A549 (cell line): ENCODE data around the gene TP73. TPM values are rescaled to one million over a fixed set of nuclear protein-coding genes. Genes with fewer than 3 reads are reported as not detected.

Source experiments
- ATAC-seq, 2 experiments: fragments of 200-7000 bp in 1 of 2; fragments of >200 bp in 1 of 2; cut with Nextera tagmentation in 1 of 2; cut with Tn5 transposase in 1 of 2; 3 replicates each; pipeline versions ENCODE4 v1.8.0 to v1.9.1; 2018 to 2020; ENCODE audit warnings: mild to moderate bottlenecking in 1 of 2, moderate library complexity in 1 of 2
- CTCF ChIA-PET: fragments of 300-600 bp; sonication (Branson Sonifier 250); formaldehyde crosslinking; extraction: SDS; loops from one replicate; lab custom pipeline; 2021; ENCODE audit warnings: antibody characterized with exemption, inconsistent platforms; lab: Yijun Ruan, JAX
- POLR2A ChIA-PET: fragments of 350-600 bp; formaldehyde crosslinking; extraction: SDS; loops from one replicate; lab custom pipeline; 2021; ENCODE audit warnings: antibody characterized with exemption, inconsistent platforms; lab: Yijun Ruan, JAX
- DNase-seq, 2 experiments: peaks; one replicate each; pipeline versions ENCODE4 v3.0.0 to v3.0.0-alpha.2; 2011 to 2016; ENCODE audit warnings: low read depth in 1 of 2, low spot score in 1 of 2
- FAIRE-seq: peaks from 2 replicates; lab custom pipeline; 2011; peaks lifted over from hg19 to GRCh38; lab: Jason Lieb, UNC
- H3K27ac ChIP-seq, 2 experiments: fragments of >200 bp; sonication (Bioruptor Twin); formaldehyde crosslinking; 3 replicates each; pipeline ENCODE4 v1.5.1; 2016 to 2017
- H3K4me1 ChIP-seq: fragments of >200 bp; sonication (Bioruptor Twin); formaldehyde crosslinking; 3 replicates; pipeline ENCODE4 v1.6.1; 2016
- H3K4me2 ChIP-seq: fragments of >200 bp; sonication (Bioruptor Twin); formaldehyde crosslinking; 3 replicates; pipeline ENCODE4 v1.6.1; 2016
- H3K4me3 ChIP-seq: fragments of >200 bp; sonication (Bioruptor Twin); formaldehyde crosslinking; 3 replicates; pipeline ENCODE4 v1.5.1; 2016
- H3K9me3 ChIP-seq: fragments of >200 bp; sonication (Bioruptor Twin); formaldehyde crosslinking; 3 replicates; pipeline ENCODE4 v1.6.1; 2016
- EHMT2 ChIP-seq: fragments of 200-600 bp; sonication (generic); IDR thresholded peaks from 2 replicates; pipeline ENCODE4 v1.6.1; 2016; ENCODE audit warnings: antibody characterized with exemption, low read depth, mild to moderate bottlenecking, moderate library complexity
- ELK1 ChIP-seq: fragments of 150-350 bp; IDR thresholded peaks from 2 replicates; pipeline ENCODE4 v1.6.1; 2014; ENCODE audit warnings: low read depth, mild to moderate bottlenecking, low read length
- ESRRA ChIP-seq: fragments of 150-350 bp; IDR thresholded peaks from 2 replicates; pipeline ENCODE4 v1.6.1; 2014; ENCODE audit warnings: mild to moderate bottlenecking, low read length, borderline replicate concordance
- FOSB ChIP-seq: fragments of 250-450 bp; sonication (Bioruptor Pico); IDR thresholded peaks from 2 replicates; pipeline ENCODE4 v1.5.0; 2020; ENCODE audit warnings: mild to moderate bottlenecking, moderate library complexity
- HMGXB4 ChIP-seq: fragments of 250-450 bp; sonication (Bioruptor Pico); IDR thresholded peaks from 2 replicates; pipeline ENCODE4 v1.5.0; 2021; ENCODE audit warnings: mild to moderate bottlenecking, moderate library complexity, borderline replicate concordance
- HOXB13 ChIP-seq: fragments of 250-450 bp; sonication (Bioruptor Pico); IDR thresholded peaks from 2 replicates; pipeline ENCODE4 v1.5.0; 2020; ENCODE audit warnings: low read depth, mild to moderate bottlenecking, moderate library complexity
- HOXB5 ChIP-seq: fragments of 250-450 bp; sonication (Bioruptor Pico); IDR thresholded peaks from 2 replicates; pipeline ENCODE4 v1.5.0; 2020; ENCODE audit warnings: mild to moderate bottlenecking, moderate library complexity
- MAX ChIP-seq: IDR thresholded peaks from 2 replicates; pipeline ENCODE4 v1.6.1; 2012
- MYC ChIP-seq: IDR thresholded peaks from 2 replicates; pipeline ENCODE4 v1.6.1; 2012; ENCODE audit warnings: mild to moderate bottlenecking, inconsistent platforms, low read length, improper control_type of control experiment, borderline replicate concordance
- NR3C1 ChIP-seq: fragments of >200 bp; sonication (Bioruptor Twin); formaldehyde crosslinking; IDR thresholded peaks from 3 replicates; pipeline ENCODE4 v1.6.1; 2017
- PBX3 ChIP-seq: IDR thresholded peaks from 2 replicates; pipeline ENCODE4 v1.6.1; 2012
- POLR2A ChIP-seq: IDR thresholded peaks from 2 replicates; pipeline ENCODE4 v1.6.1; 2012; ENCODE audit warnings: mild to moderate bottlenecking, low read length
- RNF2 ChIP-seq: fragments of 200-600 bp; sonication (generic); IDR thresholded peaks from 2 replicates; pipeline ENCODE4 v1.6.1; 2016; ENCODE audit warnings: low read depth, mild to moderate bottlenecking, antibody characterized with exemption, moderate library complexity, borderline replicate concordance
- SREBF2 ChIP-seq: fragments of 450-650 bp; IDR thresholded peaks from 2 replicates; pipeline ENCODE4 v1.6.1; 2014; ENCODE audit warnings: mild to moderate bottlenecking, moderate library complexity
- TFCP2L1 ChIP-seq: fragments of 250-450 bp; sonication (Bioruptor Pico); IDR thresholded peaks from 2 replicates; pipeline ENCODE4 v1.5.0; 2021; ENCODE audit warnings: mild to moderate bottlenecking
- ZC3H11A ChIP-seq: fragments of 450-650 bp; IDR thresholded peaks from 2 replicates; pipeline ENCODE4 v1.6.1; 2014; ENCODE audit warnings: antibody characterized with exemption, mild to moderate bottlenecking
- ZFP36 ChIP-seq: fragments of 450-650 bp; IDR thresholded peaks from 2 replicates; pipeline ENCODE4 v1.6.1; 2014; ENCODE audit warnings: borderline replicate concordance; ENCODE audit not compliant: partially characterized antibody
- WGBS: methylation state at CpG from one replicate; pipeline ENCODE4 v1.1.6; 2017; ENCODE audit errors: missing lambda C conversion rate; 5-methylcytosine and 5-hydroxymethylcytosine counted together
- polyA plus RNA-seq, 4 experiments: library from polyadenylated mRNA; depleted of rRNA in 3 of 4; stranded (reverse); fragments of >200 nt; fragmentation: RNase III in 1 of 4; extraction: RNeasy Plus Mini Kit Qiagen cat#74134 plus additional on column Dnase treatment in 1 of 4; gene quantifications; 2 replicates in 3 of 4; 3 replicates in 1 of 4; pipeline ENCODE4 v1.2.3, GENCODE V29; 2011 to 2017
- TF ChIP-seq, protein P1 (sequence below): fragments of 250-450 bp; sonication (Bioruptor Pico); IDR thresholded peaks from 2 replicates; pipeline ENCODE4 v1.5.0; 2020; ENCODE audit warnings: low read depth, mild to moderate bottlenecking, moderate library complexity

TP73 gene
- polyA plus RNA-seq, 2 of the 4 experiments (the other 2 are of a cell fraction) = 0.01 to 0.25 TPM

DNA sequence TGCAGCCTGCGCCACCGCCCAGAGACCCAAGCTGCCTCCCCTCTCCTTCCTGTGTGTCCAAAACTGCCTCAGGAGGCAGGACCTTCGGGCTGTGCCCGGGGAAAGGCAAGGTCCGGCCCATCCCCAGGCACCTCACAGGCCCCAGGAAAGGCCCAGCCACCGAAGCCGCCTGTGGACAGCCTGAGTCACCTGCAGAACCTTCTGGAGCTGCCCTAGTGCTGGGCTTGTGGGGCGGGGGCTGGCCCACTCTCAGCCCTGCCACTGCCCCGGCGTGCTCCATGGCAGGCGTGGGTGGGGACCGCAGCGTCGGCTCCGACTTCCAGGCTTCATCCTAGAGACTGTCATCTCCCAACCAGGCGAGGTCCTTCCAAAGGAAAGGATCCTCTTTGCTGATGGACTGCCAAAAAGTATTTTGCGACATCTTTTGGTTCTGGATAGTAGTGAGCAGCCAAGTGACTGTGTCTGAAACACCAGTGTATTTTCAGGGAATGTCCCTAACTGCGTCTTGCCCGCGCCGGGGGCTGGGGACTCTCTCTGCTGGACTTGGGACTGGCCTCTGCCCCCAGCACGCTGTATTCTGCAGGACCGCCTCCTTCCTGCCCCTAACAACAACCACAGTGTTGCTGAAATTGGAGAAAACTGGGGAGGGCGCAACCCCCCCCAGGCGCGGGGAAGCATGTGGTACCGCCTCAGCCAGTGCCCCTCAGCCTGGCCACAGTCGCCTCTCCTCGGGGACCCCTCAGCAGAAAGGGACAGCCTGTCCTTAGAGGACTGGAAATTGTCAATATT, 81.0 kb downstream of the TP73 start:
- DNase-seq (no peak), ATAC-seq (no peak), FAIRE-seq (no peak)
- no peak for TF ChIP-seq MAX
- ChIA-PET CTCF (interaction anchor here (4.7 kb wide), 1 partner anchor 9 kb away, joined by 22 read pairs; no protein-coding TSS in a partner anchor), POLR2A (no interaction called here)
- no peak overlapping the region for H3K4me3 ChIP-seq
- WGBS = 93% methylated on average over 14 of the region's 29 CpGs
- no peak overlapping the region for H3K27ac ChIP-seq
- no peaks in the 10 kb centered on the region for H3K9me3 ChIP-seq
- H3K4me2 ChIP-seq = no peak overlapping the region
- H3K4me1 ChIP-seq = no peaks in the 10 kb centered on the region

DNA sequence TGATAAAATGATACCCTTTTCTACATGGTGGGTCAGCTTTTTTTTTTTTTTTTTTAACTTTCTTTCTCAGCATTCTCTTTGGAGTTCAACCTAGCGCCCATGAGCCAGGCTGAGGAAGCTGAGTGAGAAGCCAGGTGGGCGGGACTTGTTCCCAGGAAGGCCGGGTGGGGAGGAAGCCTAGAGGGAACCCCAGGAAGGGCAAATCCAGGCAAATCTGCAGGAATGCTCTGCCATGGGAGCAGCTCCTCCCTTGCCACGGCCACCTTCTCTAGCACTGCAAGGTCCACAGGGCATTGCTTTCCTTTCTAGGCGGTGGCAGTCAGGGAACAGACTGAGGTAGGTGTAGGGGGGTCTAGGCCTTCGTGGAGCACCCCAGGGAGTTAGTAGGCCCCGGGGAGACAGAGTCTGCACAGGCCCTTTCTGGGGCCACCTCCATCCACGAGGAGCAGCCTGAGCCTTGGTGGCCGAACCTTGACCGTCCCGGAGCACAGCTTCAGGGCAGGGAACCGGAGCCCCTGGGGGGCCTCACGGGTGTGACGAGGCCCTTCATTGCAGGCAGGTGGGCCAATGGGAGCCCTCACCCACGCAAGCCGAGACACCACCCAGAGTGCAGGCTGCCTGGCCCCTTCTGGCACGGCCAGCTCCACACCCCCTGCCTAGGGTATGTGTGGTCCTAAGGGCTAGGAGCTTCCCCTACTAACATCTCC, 81.7 kb downstream of the TP73 start:
- ChIA-PET CTCF (interaction anchor here (0.8 to 4.7 kb wide), 2 partner anchors 10 to 12 kb away, joined by 3 to 22 read pairs; no protein-coding TSS in a partner anchor), POLR2A (no interaction called here)
- Histone ChIP-seq H3K4me2 (no peak overlapping the region), H3K4me3 (no peak overlapping the region), H3K27ac (no peak overlapping the region), H3K4me1 (no peaks in the 10 kb centered on the region), H3K9me3 (no peaks in the 10 kb centered on the region)
- DNase-seq = no peak
- ATAC-seq = no peak
- TF ChIP-seq HOXB13 (CRISPR knock-in tag) = no peak
- no peak for TF ChIP-seq POLR2A
- TF ChIP-seq ELK1 = no peak
- TF ChIP-seq HMGXB4 (CRISPR knock-in tag) = no peak
- TF ChIP-seq SREBF2 = no peak
- TF ChIP-seq ESRRA = no peak
- TF ChIP-seq, protein P1, sequence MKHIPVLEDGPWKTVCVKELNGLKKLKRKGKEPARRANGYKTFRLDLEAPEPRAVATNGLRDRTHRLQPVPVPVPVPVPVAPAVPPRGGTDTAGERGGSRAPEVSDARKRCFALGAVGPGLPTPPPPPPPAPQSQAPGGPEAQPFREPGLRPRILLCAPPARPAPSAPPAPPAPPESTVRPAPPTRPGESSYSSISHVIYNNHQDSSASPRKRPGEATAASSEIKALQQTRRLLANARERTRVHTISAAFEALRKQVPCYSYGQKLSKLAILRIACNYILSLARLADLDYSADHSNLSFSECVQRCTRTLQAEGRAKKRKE = no peak
- no peak for TF ChIP-seq HOXB5 (CRISPR knock-in tag)
- no peak for TF ChIP-seq NR3C1
- TF ChIP-seq ZC3H11A = no peak
- TF ChIP-seq MYC = no peak
- no peak for TF ChIP-seq FOSB (CRISPR knock-in tag)
- no peak for TF ChIP-seq EHMT2
- TF ChIP-seq TFCP2L1 = no peak
- no peak for TF ChIP-seq RNF2
- TF ChIP-seq PBX3 = no peak
- no peak for TF ChIP-seq ZFP36
- WGBS = 73% methylated on average over 3 of the region's 17 CpGs
- no peak for FAIRE-seq
